Hepatocyte (in vitro differentiated cells): ENCODE data around the gene USP14. TPM values are rescaled to one million over a fixed set of nuclear protein-coding genes. Genes with fewer than 3 reads are reported as not detected.
"Not testable (repeated sequence)": the region's sequence is repeated elsewhere in the genome, so short reads cannot be mapped to it uniquely, and the experiment has no call there.

Experiments
- DNase-seq: peaks from one replicate; pipeline ENCODE4 v3.0.0-alpha.2; 2016; ENCODE audit warnings: low spot score
- H2AFZ ChIP-seq: fragments of 200-600 bp; sonication (generic); 2 replicates; pipeline ENCODE4 v1.6.0; 2016; ENCODE audit warnings: antibody characterized with exemption, mild to moderate bottlenecking
- H3K27ac ChIP-seq: fragments of 200-600 bp; sonication (generic); 2 replicates; pipeline ENCODE4 v1.5.1; 2016; ENCODE audit warnings: mild to moderate bottlenecking
- H3K27me3 ChIP-seq: fragments of 200-600 bp; sonication (generic); 2 replicates; pipeline ENCODE4 v1.6.1; 2016
- H3K36me3 ChIP-seq: fragments of 200-600 bp; sonication (generic); replicated peaks from 2 replicates; pipeline ENCODE4 v1.5.1; 2016; ENCODE audit warnings: low read depth; ENCODE audit not compliant: insufficient read depth
- H3K4me1 ChIP-seq: fragments of 200-600 bp; sonication (generic); 2 replicates; pipeline ENCODE4 v1.5.1; 2016; ENCODE audit warnings: mild to moderate bottlenecking, moderate library complexity; ENCODE audit not compliant: insufficient read depth
- H3K4me2 ChIP-seq: fragments of 200-600 bp; sonication (generic); 2 replicates; pipeline ENCODE4 v1.6.0; 2016
- H3K4me3 ChIP-seq: fragments of 200-600 bp; sonication (generic); 2 replicates; pipeline ENCODE4 v1.5.1; 2016; ENCODE audit warnings: mild to moderate bottlenecking
- H3K79me2 ChIP-seq: fragments of 200-600 bp; sonication (generic); 2 replicates; pipeline ENCODE4 v1.6.0; 2017; ENCODE audit warnings: mild to moderate bottlenecking
- H3K9me2 ChIP-seq: fragments of 200-600 bp; sonication (generic); replicated peaks from 2 replicates; pipeline ENCODE4 v1.6.0; 2017; ENCODE audit warnings: mild to moderate bottlenecking; ENCODE audit not compliant: insufficient read depth
- H3K9me3 ChIP-seq: fragments of 200-600 bp; sonication (generic); 2 replicates; pipeline ENCODE4 v1.5.1; 2016; ENCODE audit warnings: low read depth, mild to moderate bottlenecking
- H4K20me1 ChIP-seq: fragments of 200-600 bp; sonication (generic); 2 replicates; pipeline ENCODE4 v1.6.0; 2016; ENCODE audit warnings: mild to moderate bottlenecking; ENCODE audit not compliant: insufficient read depth, poor library complexity, severe bottlenecking
- CTCF ChIP-seq: fragments of 200-600 bp; sonication (generic); IDR thresholded peaks from 2 replicates; pipeline ENCODE4 v1.5.1; 2016; ENCODE audit warnings: antibody characterized with exemption, mild to moderate bottlenecking; ENCODE audit not compliant: poor library complexity
- EZH2 ChIP-seq: fragments of 200-600 bp; sonication (generic); IDR thresholded peaks from 2 replicates; pipeline ENCODE4 v1.6.1; 2016; ENCODE audit warnings: antibody characterized with exemption, mild to moderate bottlenecking, borderline replicate concordance
- EZH2phosphoT487 ChIP-seq: fragments of 200-600 bp; sonication (generic); IDR thresholded peaks from one replicate; pipeline ENCODE4 v1.6.1; 2018; ENCODE audit warnings: antibody characterized with exemption, mild to moderate bottlenecking, low read depth, moderate library complexity; ENCODE audit not compliant: unreplicated experiment, severe bottlenecking
- WGBS: methylation state at CpG from one replicate; pipeline ENCODE4 v1.1.6; 2016; ENCODE audit warnings: low lambda C conversion rate; ENCODE audit errors: missing lambda C conversion rate; 5-methylcytosine and 5-hydroxymethylcytosine counted together
- polyA plus RNA-seq: library from polyadenylated mRNA; unstranded; fragments of >200 nt; fragmentation: Nextera tagmentation; extraction: Ambion mirVana; gene quantifications from 2 replicates; pipeline ENCODE4 v1.2.1, GENCODE V29; 2016
- total RNA-seq: library from RNA; depleted of rRNA; stranded (reverse); fragments of >200 nt; gene quantifications from 2 replicates; pipeline ENCODE4 v1.2.3, GENCODE V29; 2014

USP14 gene
- total RNA-seq: 30.3 and 37.5 TPM in 2 replicates
- 47.5 and 51.3 TPM in 2 replicates for polyA plus RNA-seq

- H3K27ac ChIP-seq: peak within 1 kb of the TSS; percentile 96
- H3K9me2 ChIP-seq: no peaks in the 10 kb centered on the region
- DNase-seq: peak; percentile 98
- no peaks in the 10 kb centered on the region for H3K9me3 ChIP-seq
- H3K36me3 ChIP-seq: no peaks in the 10 kb centered on the region
- H3K79me2 ChIP-seq: peaks cover 48% of the 10 kb centered on the region
- WGBS: 2% methylated on average over 64 of the region's 89 CpGs
- H4K20me1 ChIP-seq: peaks cover 18% of the 10 kb centered on the region
- H3K4me3 ChIP-seq: peak within 1 kb of the TSS; percentile 74
- TF ChIP-seq EZH2 (no peak), CTCF (peak; percentile 6), EZH2phosphoT487 (no peak)
- H3K27me3 ChIP-seq: no peaks in the 10 kb centered on the region
- peak within 1 kb of the TSS; percentile 72 for H3K4me2 ChIP-seq
- peaks cover 16% of the 10 kb centered on the region for H3K4me1 ChIP-seq
- peak within 1 kb of the TSS; percentile 83 for H2AFZ ChIP-seq
Observed at GRCh38 chr18:158128-159036, at the start of gene USP14. TSS of gene USP14 (plus strand) at chr18:158557. CDS start at chr18:158699, 142 bp downstream.

GRCh38 chr18:108665-109063 is 49.7 kb upstream of the USP14 start:
- H3K27me3 ChIP-seq, H3K4me1 ChIP-seq, H3K79me2 ChIP-seq, H3K9me3 ChIP-seq, H3K27ac ChIP-seq, H3K4me2 ChIP-seq, H4K20me1 ChIP-seq, DNase-seq, H3K36me3 ChIP-seq, H2AFZ ChIP-seq, H3K4me3 ChIP-seq, H3K9me2 ChIP-seq: not testable (repeated sequence)
- whole genome bisulfite sequencing: 31% methylated on average over 2 of the region's 3 CpGs

GRCh38 chr18:109130-109921 is 49.0 kb upstream of the USP14 start:
- peak; percentile 1 for TF ChIP-seq CTCF

GRCh38 chr18:109922-110261 is 48.5 kb upstream of the USP14 start:
- not testable (repeated sequence) for H4K20me1 ChIP-seq, H3K79me2 ChIP-seq, H3K4me2 ChIP-seq, H3K27ac ChIP-seq, H3K9me3 ChIP-seq, H3K4me1 ChIP-seq, DNase-seq, H2AFZ ChIP-seq, H3K27me3 ChIP-seq, H3K4me3 ChIP-seq, H3K36me3 ChIP-seq, H3K9me2 ChIP-seq
- 58% methylated on average over 5 of the region's 5 CpGs for WGBS

More at GRCh38 chr18:109130-109921, 49.0 kb upstream of the USP14 start:
- H3K9me3 ChIP-seq, H3K27ac ChIP-seq, H3K36me3 ChIP-seq, H4K20me1 ChIP-seq, H3K4me1 ChIP-seq, H3K4me2 ChIP-seq, H3K27me3 ChIP-seq, H2AFZ ChIP-seq, H3K4me3 ChIP-seq, H3K9me2 ChIP-seq, H3K79me2 ChIP-seq: not testable (repeated sequence)
- DNase-seq: peak; percentile 58
- 41% methylated on average over 7 of the region's 7 CpGs for WGBS

- H3K9me2 ChIP-seq, H3K36me3 ChIP-seq, H3K4me3 ChIP-seq, H2AFZ ChIP-seq, H3K27me3 ChIP-seq, H4K20me1 ChIP-seq, H3K4me1 ChIP-seq, H3K9me3 ChIP-seq, H3K79me2 ChIP-seq: not testable (repeated sequence)
- Histone ChIP-seq H3K27ac (peak overlapping the region; percentile 94), H3K4me2 (peak overlapping the region; percentile 67)
- 52% methylated on average over 4 of the region's 4 CpGs for WGBS
- DNase-seq: peak; percentile 9
Observed at GRCh38 chr18:110351-111201, 47.8 kb upstream of the USP14 start.
